WTC11 (cell line): ENCODE measurements around the gene ESYT2. TPM values are rescaled to one million over a fixed set of nuclear protein-coding genes. Genes with fewer than 3 reads are reported as not detected.

ENCODE experiments used
- ATAC-seq: fragments of 200-7000 bp; cut with Tn5 transposase; 2 replicates; pipeline ENCODE4 v1.10.0; 2021; ENCODE audit warnings: mild to moderate bottlenecking, moderate library complexity
- CTCF ChIA-PET: fragments of 300-600 bp; sonication (Branson Sonifier 250); formaldehyde crosslinking; loops from one replicate; lab custom pipeline; 2021; ENCODE audit warnings: antibody characterized with exemption; lab: Charles Lee
- POLR2A ChIA-PET: fragments of 350-600 bp; sonication (Branson Sonifier 250); formaldehyde crosslinking; loops from one replicate; lab custom pipeline; 2021; ENCODE audit warnings: antibody characterized with exemption; lab: Charles Lee
- DNase-seq: peaks from one replicate; pipeline ENCODE4 v3.0.0; 2021; ENCODE audit warnings: low spot score
- H3K27ac Mint-ChIP-seq: 2 replicates; pipeline ENCODE4 v1.8.0; 2021; ENCODE audit warnings: mixed read lengths
- H3K27me3 Mint-ChIP-seq: 2 replicates; pipeline ENCODE4 v1.8.0; 2021; ENCODE audit warnings: low read depth, mild to moderate bottlenecking, moderate library complexity, mixed read lengths
- H3K36me3 Mint-ChIP-seq: 2 replicates; pipeline ENCODE4 v1.8.0; 2021; ENCODE audit warnings: mixed read lengths
- H3K4me1 Mint-ChIP-seq: 2 replicates; pipeline ENCODE4 v1.8.0; 2022; ENCODE audit warnings: mixed read lengths
- H3K4me3 Mint-ChIP-seq: 2 replicates; pipeline ENCODE4 v1.8.0; 2021; ENCODE audit warnings: mild to moderate bottlenecking, moderate library complexity, mixed read lengths
- H3K9me3 Mint-ChIP-seq: 2 replicates; pipeline ENCODE4 v1.8.0; 2021; ENCODE audit warnings: mixed read lengths
- ATF1 ChIP-seq: sonication (generic); formaldehyde crosslinking; IDR thresholded peaks from 2 replicates; pipeline ENCODE4 v1.8.1; 2023; ENCODE audit warnings: mild to moderate bottlenecking, moderate library complexity, missing genetic modification reagents
- ATF3 ChIP-seq: sonication (generic); formaldehyde crosslinking; conservative IDR thresholded peaks from 2 replicates; pipeline ENCODE4 v1.8.1; 2022; ENCODE audit warnings: mild to moderate bottlenecking, missing genetic modification reagents
- CDX4 ChIP-seq: fragments of 250-450 bp; sonication (Bioruptor Pico); IDR thresholded peaks from 2 replicates; pipeline ENCODE4 v1.9.0; 2021; ENCODE audit warnings: moderate library complexity, mild to moderate bottlenecking, inconsistent platforms, borderline replicate concordance
- CREB1 ChIP-seq: sonication (generic); formaldehyde crosslinking; IDR thresholded peaks from 2 replicates; pipeline ENCODE4 v1.8.0; 2023; ENCODE audit warnings: mild to moderate bottlenecking, missing genetic modification reagents
- ERG ChIP-seq: fragments of 250-450 bp; sonication (Bioruptor Pico); IDR thresholded peaks from 2 replicates; pipeline ENCODE4 v1.8.0; 2021; ENCODE audit warnings: mild to moderate bottlenecking
- FOXJ3 ChIP-seq: sonication (generic); formaldehyde crosslinking; IDR thresholded peaks from 2 replicates; pipeline ENCODE4 v1.9.0; 2021; ENCODE audit warnings: missing genetic modification reagents, mild to moderate bottlenecking, borderline replicate concordance
- FOXK1 ChIP-seq: sonication (generic); formaldehyde crosslinking; IDR thresholded peaks from 2 replicates; pipeline ENCODE4 v1.8.0; 2022; ENCODE audit warnings: mild to moderate bottlenecking, moderate library complexity, missing genetic modification reagents
- FOXP1 ChIP-seq: sonication (generic); formaldehyde crosslinking; IDR thresholded peaks from 2 replicates; pipeline ENCODE4 v1.8.0; 2022; ENCODE audit warnings: missing genetic modification reagents, mild to moderate bottlenecking, moderate library complexity, borderline replicate concordance
- IRF2 ChIP-seq: sonication (generic); formaldehyde crosslinking; IDR thresholded peaks from 2 replicates; pipeline ENCODE4 v1.8.0; 2022; ENCODE audit warnings: low read depth, missing genetic modification reagents, borderline replicate concordance
- JUN ChIP-seq: sonication (generic); formaldehyde crosslinking; IDR thresholded peaks from 2 replicates; pipeline ENCODE4 v1.8.0; 2023; ENCODE audit warnings: mild to moderate bottlenecking, missing genetic modification reagents
- MYBL2 ChIP-seq: sonication (generic); formaldehyde crosslinking; IDR thresholded peaks from 2 replicates; pipeline ENCODE4 v1.8.1; 2023; ENCODE audit warnings: mild to moderate bottlenecking, moderate library complexity, missing genetic modification reagents
- NFE2L1 ChIP-seq: sonication (generic); formaldehyde crosslinking; IDR thresholded peaks from 2 replicates; pipeline ENCODE4 v1.8.1; 2023; ENCODE audit warnings: missing genetic modification reagents
- NR3C1 ChIP-seq: sonication (generic); formaldehyde crosslinking; conservative IDR thresholded peaks from 2 replicates; pipeline ENCODE4 v1.8.1; 2023; ENCODE audit warnings: low read depth, mild to moderate bottlenecking, missing genetic modification reagents
- SOX15 ChIP-seq: fragments of 250-450 bp; sonication (Bioruptor Pico); IDR thresholded peaks from 2 replicates; pipeline ENCODE4 v1.9.0; 2021; ENCODE audit warnings: mild to moderate bottlenecking
- STAT6 ChIP-seq: sonication (generic); formaldehyde crosslinking; conservative IDR thresholded peaks from 2 replicates; pipeline ENCODE4 v1.8.1; 2023; ENCODE audit warnings: mild to moderate bottlenecking, low read depth, missing genetic modification reagents, moderate library complexity
- ZNF219 ChIP-seq: sonication (generic); formaldehyde crosslinking; IDR thresholded peaks from 2 replicates; pipeline ENCODE4 v1.8.0; 2023; ENCODE audit warnings: missing genetic modification reagents, mild to moderate bottlenecking, borderline replicate concordance
- ZNF317 ChIP-seq: sonication (generic); formaldehyde crosslinking; IDR thresholded peaks from 2 replicates; pipeline ENCODE4 v1.8.1; 2023; ENCODE audit warnings: low read depth, mild to moderate bottlenecking, moderate library complexity, missing genetic modification reagents, borderline replicate concordance
- ZNF396 ChIP-seq: fragments of 250-450 bp; sonication (Bioruptor Pico); IDR thresholded peaks from 2 replicates; pipeline ENCODE4 v1.8.0; 2021; ENCODE audit warnings: mild to moderate bottlenecking, moderate library complexity, borderline replicate concordance
- total RNA-seq: library from RNA; stranded (reverse); gene quantifications from 3 replicates; pipeline ENCODE4 v1.2.3, GENCODE V29; 2021
- TF ChIP-seq, protein P1 (sequence below): sonication (generic); formaldehyde crosslinking; IDR thresholded peaks from 2 replicates; pipeline ENCODE4 v1.8.1; 2023; ENCODE audit warnings: mild to moderate bottlenecking, missing genetic modification reagents, moderate library complexity
- TF ChIP-seq, protein P2 (sequence below): sonication (generic); formaldehyde crosslinking; IDR thresholded peaks from 2 replicates; pipeline ENCODE4 v1.8.1; 2022; ENCODE audit warnings: low read depth, missing genetic modification reagents, borderline replicate concordance
- TF ChIP-seq, protein P3 (sequence below): fragments of 250-450 bp; sonication (Bioruptor Pico); IDR thresholded peaks from 2 replicates; pipeline ENCODE4 v1.9.0; 2021; ENCODE audit warnings: mild to moderate bottlenecking
- TF ChIP-seq, protein P4 (sequence below): fragments of 250-450 bp; sonication (Bioruptor Pico); IDR thresholded peaks from 2 replicates; pipeline ENCODE4 v2.1.2; 2022; ENCODE audit warnings: mild to moderate bottlenecking, moderate library complexity
- TF ChIP-seq, protein P5 (sequence below): sonication (generic); formaldehyde crosslinking; IDR thresholded peaks from 2 replicates; pipeline ENCODE4 v1.8.1; 2022; ENCODE audit warnings: low read depth, mild to moderate bottlenecking, moderate library complexity, missing genetic modification reagents, borderline replicate concordance

ESYT2 gene
- total RNA-seq, 1 experiment from 2014 or later: 45.1 TPM

GRCh38 chr7:158816995-158817394 is 12.3 kb downstream of the ESYT2 start:
- TF ChIP-seq NR3C1 (no peak), STAT6 (no peak), ZNF317 (CRISPR knock-in tag) (no peak), ATF3 (no peak), CDX4 (CRISPR knock-in tag) (no peak), FOXP1 (CRISPR knock-in tag) (no peak), SOX15 (no peak), ZNF396 (CRISPR knock-in tag) (no peak), FOXJ3 (CRISPR knock-in tag) (no peak), ATF1 (CRISPR knock-in tag) (no peak), ZNF219 (CRISPR knock-in tag) (no peak), MYBL2 (no peak)
- TF ChIP-seq, protein P1, sequence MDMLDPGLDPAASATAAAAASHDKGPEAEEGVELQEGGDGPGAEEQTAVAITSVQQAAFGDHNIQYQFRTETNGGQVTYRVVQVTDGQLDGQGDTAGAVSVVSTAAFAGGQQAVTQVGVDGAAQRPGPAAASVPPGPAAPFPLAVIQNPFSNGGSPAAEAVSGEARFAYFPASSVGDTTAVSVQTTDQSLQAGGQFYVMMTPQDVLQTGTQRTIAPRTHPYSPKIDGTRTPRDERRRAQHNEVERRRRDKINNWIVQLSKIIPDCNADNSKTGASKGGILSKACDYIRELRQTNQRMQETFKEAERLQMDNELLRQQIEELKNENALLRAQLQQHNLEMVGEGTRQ: no peak
- TF ChIP-seq, protein P2, sequence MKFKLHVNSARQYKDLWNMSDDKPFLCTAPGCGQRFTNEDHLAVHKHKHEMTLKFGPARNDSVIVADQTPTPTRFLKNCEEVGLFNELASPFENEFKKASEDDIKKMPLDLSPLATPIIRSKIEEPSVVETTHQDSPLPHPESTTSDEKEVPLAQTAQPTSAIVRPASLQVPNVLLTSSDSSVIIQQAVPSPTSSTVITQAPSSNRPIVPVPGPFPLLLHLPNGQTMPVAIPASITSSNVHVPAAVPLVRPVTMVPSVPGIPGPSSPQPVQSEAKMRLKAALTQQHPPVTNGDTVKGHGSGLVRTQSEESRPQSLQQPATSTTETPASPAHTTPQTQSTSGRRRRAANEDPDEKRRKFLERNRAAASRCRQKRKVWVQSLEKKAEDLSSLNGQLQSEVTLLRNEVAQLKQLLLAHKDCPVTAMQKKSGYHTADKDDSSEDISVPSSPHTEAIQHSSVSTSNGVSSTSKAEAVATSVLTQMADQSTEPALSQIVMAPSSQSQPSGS: no peak
- TF ChIP-seq, protein P3, sequence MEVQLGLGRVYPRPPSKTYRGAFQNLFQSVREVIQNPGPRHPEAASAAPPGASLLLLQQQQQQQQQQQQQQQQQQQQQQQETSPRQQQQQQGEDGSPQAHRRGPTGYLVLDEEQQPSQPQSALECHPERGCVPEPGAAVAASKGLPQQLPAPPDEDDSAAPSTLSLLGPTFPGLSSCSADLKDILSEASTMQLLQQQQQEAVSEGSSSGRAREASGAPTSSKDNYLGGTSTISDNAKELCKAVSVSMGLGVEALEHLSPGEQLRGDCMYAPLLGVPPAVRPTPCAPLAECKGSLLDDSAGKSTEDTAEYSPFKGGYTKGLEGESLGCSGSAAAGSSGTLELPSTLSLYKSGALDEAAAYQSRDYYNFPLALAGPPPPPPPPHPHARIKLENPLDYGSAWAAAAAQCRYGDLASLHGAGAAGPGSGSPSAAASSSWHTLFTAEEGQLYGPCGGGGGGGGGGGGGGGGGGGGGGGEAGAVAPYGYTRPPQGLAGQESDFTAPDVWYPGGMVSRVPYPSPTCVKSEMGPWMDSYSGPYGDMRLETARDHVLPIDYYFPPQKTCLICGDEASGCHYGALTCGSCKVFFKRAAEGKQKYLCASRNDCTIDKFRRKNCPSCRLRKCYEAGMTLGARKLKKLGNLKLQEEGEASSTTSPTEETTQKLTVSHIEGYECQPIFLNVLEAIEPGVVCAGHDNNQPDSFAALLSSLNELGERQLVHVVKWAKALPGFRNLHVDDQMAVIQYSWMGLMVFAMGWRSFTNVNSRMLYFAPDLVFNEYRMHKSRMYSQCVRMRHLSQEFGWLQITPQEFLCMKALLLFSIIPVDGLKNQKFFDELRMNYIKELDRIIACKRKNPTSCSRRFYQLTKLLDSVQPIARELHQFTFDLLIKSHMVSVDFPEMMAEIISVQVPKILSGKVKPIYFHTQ (CRISPR knock-in tag): no peak
- ChIA-PET POLR2A (interaction anchor here (0.7 kb wide), 1 partner anchor 10 kb away, joined by 3 read pairs; no protein-coding TSS in a partner anchor), CTCF (interaction anchor here (3.3 kb wide), 1 partner anchor 46 kb away, joined by 12 read pairs; no protein-coding TSS in a partner anchor)
- Mint-ChIP-seq H3K4me3 (no peak overlapping the region; the same call in 1 of the 2 replicates), H3K27me3 (no peaks in the 10 kb centered on the region), H3K9me3 (no peaks in the 10 kb centered on the region), H3K27ac (no peak overlapping the region), H3K36me3 (peaks cover 4% of the 10 kb centered on the region; the same call in 1 of the 2 replicates), H3K4me1 (peaks cover 84% of the 10 kb centered on the region)
- ATAC-seq: no peak
- DNase-seq: peak; percentile 25

GRCh38 chr7:158816271-158816670 is 13.0 kb downstream of the ESYT2 start:
- no peaks in the 10 kb centered on the region for H3K27me3 Mint-ChIP-seq
- peak overlapping the region; percentile 50; the same call in 1 of the 2 replicates for H3K27ac Mint-ChIP-seq
- H3K9me3 Mint-ChIP-seq: no peaks in the 10 kb centered on the region
- ChIA-PET CTCF (interaction anchor here (3.3 kb wide), 1 partner anchor 47 kb away, joined by 12 read pairs; no protein-coding TSS in a partner anchor), POLR2A (interaction anchor here (0.7 kb wide), 1 partner anchor 11 kb away, joined by 3 read pairs; no protein-coding TSS in a partner anchor)
- peaks cover 84% of the 10 kb centered on the region for H3K4me1 Mint-ChIP-seq
- DNase-seq (no peak), ATAC-seq (no peak)
- no peak overlapping the region for H3K4me3 Mint-ChIP-seq
- peaks cover 4% of the 10 kb centered on the region; the same call in 1 of the 2 replicates for H3K36me3 Mint-ChIP-seq
- TF ChIP-seq FOXK1 (CRISPR knock-in tag) (no peak), ERG (CRISPR knock-in tag) (no peak), NFE2L1 (CRISPR knock-in tag) (no peak), CREB1 (CRISPR knock-in tag) (no peak), IRF2 (CRISPR knock-in tag) (no peak), JUN (CRISPR knock-in tag) (no peak)
- TF ChIP-seq, protein P4, sequence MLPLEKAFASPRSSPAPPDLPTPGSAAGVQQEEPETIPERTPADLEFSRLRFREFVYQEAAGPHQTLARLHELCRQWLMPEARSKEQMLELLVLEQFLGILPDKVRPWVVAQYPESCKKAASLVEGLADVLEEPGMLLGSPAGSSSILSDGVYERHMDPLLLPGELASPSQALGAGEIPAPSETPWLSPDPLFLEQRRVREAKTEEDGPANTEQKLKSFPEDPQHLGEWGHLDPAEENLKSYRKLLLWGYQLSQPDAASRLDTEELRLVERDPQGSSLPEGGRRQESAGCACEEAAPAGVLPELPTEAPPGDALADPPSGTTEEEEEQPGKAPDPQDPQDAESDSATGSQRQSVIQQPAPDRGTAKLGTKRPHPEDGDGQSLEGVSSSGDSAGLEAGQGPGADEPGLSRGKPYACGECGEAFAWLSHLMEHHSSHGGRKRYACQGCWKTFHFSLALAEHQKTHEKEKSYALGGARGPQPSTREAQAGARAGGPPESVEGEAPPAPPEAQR (CRISPR knock-in tag): no peak
- TF ChIP-seq, protein P5, sequence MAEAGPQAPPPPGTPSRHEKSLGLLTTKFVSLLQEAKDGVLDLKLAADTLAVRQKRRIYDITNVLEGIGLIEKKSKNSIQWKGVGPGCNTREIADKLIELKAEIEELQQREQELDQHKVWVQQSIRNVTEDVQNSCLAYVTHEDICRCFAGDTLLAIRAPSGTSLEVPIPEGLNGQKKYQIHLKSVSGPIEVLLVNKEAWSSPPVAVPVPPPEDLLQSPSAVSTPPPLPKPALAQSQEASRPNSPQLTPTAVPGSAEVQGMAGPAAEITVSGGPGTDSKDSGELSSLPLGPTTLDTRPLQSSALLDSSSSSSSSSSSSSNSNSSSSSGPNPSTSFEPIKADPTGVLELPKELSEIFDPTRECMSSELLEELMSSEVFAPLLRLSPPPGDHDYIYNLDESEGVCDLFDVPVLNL (CRISPR knock-in tag): no peak
